Activated T-helper 1 cell treated with Interleukin-2 at 50 U/mL for 16 hours (primary cell): ENCODE data around the gene SLC12A1.

Source experiments
- DNase-seq: peaks from one replicate; pipeline ENCODE4 v3.0.0-alpha.2; 2020; ENCODE audit warnings: low read depth

SLC12A1 gene

GRCh38 chr15:48205981-48206380 lies at the start of gene SLC12A1:
Gene SLC12A1, plus strand, starts transcription at chr15:48206302. Its CDS starts 1,418 bp downstream, at chr15:48207720.
- no peak for DNase-seq

- DNase-seq: no peak
These were observed 37.5 kb upstream of the SLC12A1 start for GRCh38 chr15:48168616-48169015.

GRCh38 chr15:48170981-48171380 lies 35.1 kb upstream of the SLC12A1 start:
- DNase-seq: no peak

GRCh38 chr15:48175126-48175525 lies 31.0 kb upstream of the SLC12A1 start:
- no peak for DNase-seq

GRCh38 chr15:48176112-48176511 lies 30.0 kb upstream of the SLC12A1 start:
- DNase-seq: no peak

- DNase-seq: no peak
These were observed 29.1 kb upstream of the SLC12A1 start for GRCh38 chr15:48176957-48177356.

- no peak for DNase-seq
These were observed 28.7 kb upstream of the SLC12A1 start for GRCh38 chr15:48177383-48177765.

GRCh38 chr15:48177766-48178647 lies 28.1 kb upstream of the SLC12A1 start, which contains the start of gene MYEF2:
Gene MYEF2, minus strand, starts transcription at chr15:48178295. Its CDS starts 58 bp downstream, at chr15:48178237.
- peak; percentile 29 for DNase-seq

- DNase-seq: no peak
These were observed 27.5 kb upstream of the SLC12A1 start for GRCh38 chr15:48178648-48178931.

GRCh38 chr15:48182749-48183148 lies 23.4 kb upstream of the SLC12A1 start:
- DNase-seq: no peak

- no peak for DNase-seq
These were observed 20.6 kb upstream of the SLC12A1 start for GRCh38 chr15:48185529-48185928.

- no peak for DNase-seq
These were observed 19.8 kb upstream of the SLC12A1 start for GRCh38 chr15:48186271-48186670.

- DNase-seq: no peak
These were observed 15.0 kb upstream of the SLC12A1 start for GRCh38 chr15:48190932-48191573.

- DNase-seq: no peak
These were observed 14.4 kb upstream of the SLC12A1 start, which contains the start of gene CTXN2 for GRCh38 chr15:48191574-48192225. Gene CTXN2, plus strand, starts transcription at chr15:48191665. Its CDS starts 9,636 bp downstream, at chr15:48201301.

GRCh38 chr15:48202068-48202467 lies 4.0 kb upstream of the SLC12A1 start:
- no peak for DNase-seq

GRCh38 chr15:48221261-48221660 lies 15.2 kb downstream of the SLC12A1 start:
- DNase-seq: no peak

GRCh38 chr15:48221885-48222284 lies 15.8 kb downstream of the SLC12A1 start:
- DNase-seq: no peak

- no peak for DNase-seq
These were observed 16.5 kb downstream of the SLC12A1 start for GRCh38 chr15:48222627-48223026.

GRCh38 chr15:48225771-48226170 lies 19.7 kb downstream of the SLC12A1 start:
- no peak for DNase-seq

- no peak for DNase-seq
These were observed 24.4 kb downstream of the SLC12A1 start for GRCh38 chr15:48230498-48230897.

- DNase-seq: no peak
These were observed 27.1 kb downstream of the SLC12A1 start for GRCh38 chr15:48233246-48233645.

- no peak for DNase-seq
These were observed 33.2 kb downstream of the SLC12A1 start for GRCh38 chr15:48239334-48239733.

GRCh38 chr15:48242015-48242414 lies 35.9 kb downstream of the SLC12A1 start:
- no peak for DNase-seq
